Psoas muscle (tissue), 8 donors: ENCODE data around the gene SIDT1. TPM values are rescaled to one million over a fixed set of nuclear protein-coding genes. Genes with fewer than 3 reads are reported as not detected.
"Not testable (repeated sequence)": the region's sequence is repeated elsewhere in the genome, so short reads cannot be mapped to it uniquely, and the experiment has no call there.

Source experiments
- ATAC-seq, 4 donors: fragments of 200-7000 bp; cut with Tn5 transposase; one replicate each; pipeline ENCODE4 v1.9.1; 2020; ENCODE audit warnings: moderate library complexity in 3 of 4, mild to moderate bottlenecking in 2 of 4
- DNase-seq, 2 donors: peaks; one replicate each; pipeline ENCODE4 v3.0.0-alpha.2; 2020
- H3K27ac ChIP-seq: fragments of 200-600 bp; one replicate; pipeline ENCODE4 v1.8.0; 2022
- H3K27me3 ChIP-seq, 3 donors: fragments of 200-600 bp in 1 of 3; one replicate each; pipeline versions ENCODE4 v1.6.1 to v1.8.0; 2013 to 2022; ENCODE audit warnings: low read length in 2 of 3, mild to moderate bottlenecking in 2 of 3, moderate library complexity in 1 of 3; ENCODE audit not compliant: insufficient read depth in 3 of 3
- H3K36me3 ChIP-seq, 2 donors: fragments of 200-600 bp in 1 of 2; one replicate each; pipeline versions ENCODE4 v1.6.1 to v1.8.0; 2013 to 2022; ENCODE audit warnings: low read depth in 1 of 2, mild to moderate bottlenecking in 1 of 2, moderate library complexity in 1 of 2; ENCODE audit not compliant: insufficient read depth in 1 of 2
- H3K4me1 ChIP-seq: fragments of 200-600 bp; one replicate; pipeline ENCODE4 v1.8.0; 2022
- H3K4me3 ChIP-seq: fragments of 200-600 bp; one replicate; pipeline ENCODE4 v1.8.0; 2022; ENCODE audit warnings: mild to moderate bottlenecking
- H3K9me3 ChIP-seq: fragments of 200-600 bp; one replicate; pipeline ENCODE4 v1.8.0; 2022
- CTCF ChIP-seq: fragments of 200-600 bp; IDR thresholded peaks from one replicate; pipeline ENCODE4 v1.8.0; 2022; ENCODE audit warnings: antibody characterized with exemption
- WGBS, 3 donors: extraction: QIAGEN DNeasy Blood & Tissue Kit; methylation state at CpG; one replicate each; pipeline versions ENCODE4 v1.1.6 to v1.1.7; 2013; 5-methylcytosine and 5-hydroxymethylcytosine counted together
- intact Hi-C, 2 donors: fragments of 100-400 bp; cut with DNase I; formaldehyde crosslinking; loops; one replicate each; pipeline versions ENCODE4 v1.11.0 to v1.14.2; 2022
- polyA plus RNA-seq, 3 donors: library from polyadenylated mRNA; stranded (reverse); fragments of 200-250 nt; gene quantifications; one replicate each; pipeline ENCODE4 v1.2.3, GENCODE V29; 2013
- total RNA-seq, 4 donors: library from RNA; stranded (reverse); fragmentation: NEBNext Ultra II Directional in 2 of 4; extraction: Animal tissue kit (Norgen Biotek cat#: 25700) in 2 of 4; gene quantifications; one replicate each; pipeline versions ENCODE4 v1.2.1 to v1.2.4, GENCODE V29; 2021 to 2023
- donor health status: healthy with polysubstance abuse.
- donor health status: DM: no; HTN: no; CAD: no; lungs with moderate emphysema.
- donor health status: Bipolar disorder and iron deficiency.
- donor health status: healthy.
- donor health status: DM: yes; HTN: yes; CAD: no.
- donor health status: DM: no; HTN: no; CAD: no.
- donor health status: DM: no; HTN: no; CAD: no.
- donor health status: DM: yes; HTN: yes; CAD: no.

Gene SIDT1
- total and polyA plus RNA-seq, 7 donors, result 0.08 to 0.48 (median 0.34) TPM; not detected in 1

DNA sequence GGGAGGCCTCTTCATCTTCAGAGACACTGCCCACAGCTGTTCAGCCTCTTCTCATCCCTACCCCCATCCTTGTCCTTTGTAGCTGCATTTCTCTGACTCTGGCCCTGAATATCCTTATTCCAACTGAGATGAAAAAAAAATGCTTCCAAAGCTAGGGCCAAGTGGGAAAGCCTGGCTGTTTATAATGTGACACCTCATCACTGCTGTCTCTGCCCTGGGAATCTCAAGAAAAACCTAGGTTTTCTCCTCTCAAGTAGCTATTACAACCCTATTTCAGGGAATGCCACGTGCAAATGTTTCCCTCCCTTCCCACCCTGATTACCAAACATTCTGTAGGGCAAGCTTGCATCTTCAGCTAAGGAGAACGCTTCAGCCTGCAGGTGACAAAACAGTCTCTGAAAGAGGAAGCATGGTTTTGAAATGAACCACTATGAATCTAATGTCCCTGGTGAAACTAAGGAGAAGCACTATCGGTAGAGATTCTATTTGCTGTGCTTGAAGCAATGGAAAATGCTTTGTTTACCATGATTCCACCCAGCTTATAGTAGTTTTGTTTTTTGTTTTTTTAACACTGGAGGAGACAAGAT, 98.7 kb downstream of the SIDT1 start:
- H3K4me3 ChIP-seq, result no peak overlapping the region
- no peak for ATAC-seq
- H3K36me3 ChIP-seq, result no peaks in the 10 kb centered on the region
- H3K27ac ChIP-seq, result peak overlapping the region; percentile 82
- intact Hi-C loops, result loop anchor here (5.0 kb wide), 2 partner anchors 106 to 111 kb away; no protein-coding TSS in a partner anchor
- no peaks in the 10 kb centered on the region for H3K9me3 ChIP-seq
- no peak for DNase-seq
- 52 to 66% (median 53%) methylated on average over 3 of the region's 3 CpGs for WGBS, 3 donors
- H3K27me3 ChIP-seq, result no peaks in the 10 kb centered on the region
- peaks cover 27% of the 10 kb centered on the region for H3K4me1 ChIP-seq
- no peak for TF ChIP-seq CTCF

- Histone ChIP-seq H3K4me1 (peaks cover 27% of the 10 kb centered on the region), H3K27me3 (no peaks in the 10 kb centered on the region), H3K9me3 (no peaks in the 10 kb centered on the region), H3K36me3 (no peaks in the 10 kb centered on the region), H3K4me3 (no peak overlapping the region), H3K27ac (peak overlapping the region; percentile 82)
- intact Hi-C loops, result loop anchor here (5.0 kb wide), 2 partner anchors 106 to 111 kb away; no protein-coding TSS in a partner anchor
- ATAC-seq (no peak), DNase-seq (no peak)
- no peak for TF ChIP-seq CTCF
- 74 to 80% (median 77%) methylated on average over 6 of the region's 6 CpGs for WGBS, 3 donors
Observed at GRCh38 chr3:113631573-113631972, 99.2 kb downstream of the SIDT1 start.

GRCh38 chr3:113634782-113635474, 102.6 kb downstream of the SIDT1 start:
- Histone ChIP-seq H3K4me3 (no peak overlapping the region), H3K36me3 (no peaks in the 10 kb centered on the region), H3K27me3 (no peaks in the 10 kb centered on the region), H3K9me3 (no peaks in the 10 kb centered on the region), H3K4me1 (peaks cover 8% of the 10 kb centered on the region), H3K27ac (no peak overlapping the region)
- ATAC-seq, result no peak
- 58 to 70% (median 58%) methylated on average over 8 of the region's 8 CpGs for WGBS, 3 donors
- DNase-seq, result no peak
- TF ChIP-seq CTCF, result no peak
- intact Hi-C loops, result loop anchor here (5.0 kb wide), 2 partner anchors 102 to 107 kb away; no protein-coding TSS in a partner anchor

DNA sequence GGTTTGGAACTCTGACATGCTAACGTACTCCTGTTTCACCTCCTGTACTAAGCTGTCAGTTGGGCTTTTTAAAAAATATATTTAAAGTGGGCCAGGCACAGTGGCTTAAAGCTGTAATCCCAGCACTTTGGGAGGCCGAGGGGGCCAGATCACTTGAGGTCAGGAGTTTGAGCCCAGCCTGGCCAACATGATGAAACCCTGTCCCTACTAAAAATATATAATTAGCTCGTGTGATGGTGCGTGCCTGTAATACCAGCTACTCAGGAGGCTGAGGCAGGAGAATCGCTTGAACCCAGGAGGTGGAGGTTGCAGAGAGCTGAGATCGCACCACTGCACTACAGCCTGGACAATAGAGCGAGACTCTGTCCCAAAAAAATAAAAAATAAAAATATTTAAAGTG, 103.7 kb downstream of the SIDT1 start:
- H3K4me3 ChIP-seq, DNase-seq, intact Hi-C loops, H3K9me3 ChIP-seq, H3K4me1 ChIP-seq, H3K27me3 ChIP-seq, H3K27ac ChIP-seq, H3K36me3 ChIP-seq: not testable (repeated sequence)
- 50 to 64% (median 51%) methylated on average over 7 of the region's 7 CpGs for WGBS, 3 donors
- ATAC-seq, result peak in 2 of 4 donors; percentile 74 to 75

GRCh38 chr3:113637756-113638155, 105.4 kb downstream of the SIDT1 start:
- H3K36me3 ChIP-seq, result no peaks in the 10 kb centered on the region
- H3K27me3 ChIP-seq, result no peaks in the 10 kb centered on the region
- intact Hi-C loops, result no loop called here
- DNase-seq, result no peak
- 88 to 94% (median 92%) methylated on average over 14 of the region's 14 CpGs for WGBS, 3 donors
- no peak overlapping the region for H3K27ac ChIP-seq
- no peak for ATAC-seq
- no peaks in the 10 kb centered on the region for H3K4me1 ChIP-seq
- H3K9me3 ChIP-seq, result no peaks in the 10 kb centered on the region
- TF ChIP-seq CTCF, result no peak
- H3K4me3 ChIP-seq, result no peak overlapping the region
